Activated naive CD4-positive, alpha-beta T cell treated with anti-CD3 and anti-CD28 coated beads, Interleukin-2, amount 50 U/mL, for 16 hours (primary cell): Measurements from ENCODE around the gene SLC30A10.
"Not testable (repeated sequence)": the region's sequence is repeated elsewhere in the genome, so short reads cannot be mapped to it uniquely, and the experiment has no call there.

Source experiments
- DNase-seq: peaks from one replicate; pipeline ENCODE4 v3.0.0-alpha.2; 2020

Gene SLC30A10

GRCh38 chr1:219926363-219926998, 1.9 kb downstream of the SLC30A10 start:
- no peak for DNase-seq

DNA sequence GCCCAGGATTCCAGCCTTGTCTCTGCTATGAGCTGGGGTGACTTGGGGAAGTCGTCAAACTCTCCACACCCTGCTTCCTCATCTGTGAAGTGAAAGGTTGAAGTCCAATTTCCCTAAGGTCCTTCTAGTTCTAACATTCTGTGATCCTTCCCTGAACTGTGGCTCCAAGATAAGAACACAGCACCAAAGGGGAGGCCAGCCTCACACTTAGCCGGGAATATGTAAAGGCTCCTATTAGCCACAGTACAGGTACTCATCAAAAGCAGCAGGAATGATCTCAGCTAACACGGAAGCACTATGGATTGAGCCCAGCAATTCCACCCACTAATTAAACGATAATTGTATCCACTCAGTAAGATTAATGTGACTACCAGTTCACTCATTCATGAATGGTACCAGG, 4.0 kb downstream of the SLC30A10 start:
- no peak for DNase-seq

GRCh38 chr1:219917851-219918466, 10.4 kb downstream of the SLC30A10 start:
- DNase-seq: no peak

DNA sequence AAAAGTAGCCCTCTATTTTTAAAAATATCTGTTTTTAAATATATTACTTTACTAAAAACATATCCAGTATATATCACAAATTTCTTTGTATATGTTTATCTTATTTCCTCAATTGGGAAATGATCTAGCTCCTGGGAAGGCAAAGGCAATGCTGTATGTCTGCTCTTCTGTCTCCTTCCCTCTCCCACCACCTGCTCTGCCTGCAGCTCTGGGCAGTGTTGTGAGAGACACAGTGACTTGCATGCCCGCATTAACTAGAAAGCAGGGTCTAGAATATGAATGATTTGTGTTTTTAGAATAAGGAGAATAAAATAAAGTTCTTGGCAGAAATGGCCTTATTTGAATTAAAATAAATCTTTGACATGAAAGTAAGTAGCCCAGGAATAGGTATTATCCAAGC, 11.1 kb downstream of the SLC30A10 start:
- no peak for DNase-seq

DNA sequence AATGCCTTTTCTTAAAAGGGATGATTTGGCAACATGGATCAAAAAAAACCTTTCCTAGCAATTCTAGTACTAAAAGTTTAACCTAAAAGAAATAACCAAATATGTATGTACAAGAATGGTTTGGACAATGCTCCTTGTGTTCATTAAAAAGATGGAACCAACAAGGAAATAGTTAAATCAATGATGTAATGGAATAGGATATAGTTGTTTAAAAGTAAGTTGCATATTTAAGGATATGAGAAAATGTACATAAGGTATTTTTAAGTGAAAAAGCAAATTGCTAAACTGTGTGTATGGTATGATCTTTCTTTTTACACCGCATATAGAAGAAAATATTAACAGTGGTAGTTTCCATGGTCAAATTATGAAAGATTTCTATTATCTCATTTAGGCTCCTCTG, 12.1 kb downstream of the SLC30A10 start:
- DNase-seq: no peak

GRCh38 chr1:219913005-219913770, 15.2 kb downstream of the SLC30A10 start:
- DNase-seq: no peak

GRCh38 chr1:219910716-219911115, 17.6 kb downstream of the SLC30A10 start:
- DNase-seq: no peak

DNA sequence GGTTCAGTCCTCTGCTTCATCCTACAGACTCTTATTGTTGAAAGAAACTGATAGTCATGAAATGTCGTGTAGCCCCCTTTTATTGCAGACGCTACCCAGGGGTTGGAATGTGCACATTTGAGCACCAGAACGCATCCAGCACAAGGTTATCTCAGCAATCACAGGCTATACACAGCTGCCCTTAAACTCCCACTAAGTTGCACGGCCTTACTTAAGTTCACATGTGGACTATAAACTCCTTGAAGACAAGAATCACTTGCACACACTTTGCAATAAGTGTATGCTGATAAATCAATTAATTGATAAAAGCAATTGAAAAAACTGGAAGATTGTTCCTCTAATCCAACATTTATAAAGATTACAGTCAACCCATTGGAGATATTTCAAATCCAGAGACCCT, 18.9 kb downstream of the SLC30A10 start:
- DNase-seq: no peak

GRCh38 chr1:219908170-219908569, 20.2 kb downstream of the SLC30A10 start:
- no peak for DNase-seq

- DNase-seq: no peak
Measured at GRCh38 chr1:219907772-219908070, 20.6 kb downstream of the SLC30A10 start.

- no peak for DNase-seq
Measured at GRCh38 chr1:219906924-219907771, 21.2 kb downstream of the SLC30A10 start.

GRCh38 chr1:219906565-219906923, 21.8 kb downstream of the SLC30A10 start:
- DNase-seq: not testable (repeated sequence)

GRCh38 chr1:219905524-219905923, 22.8 kb downstream of the SLC30A10 start:
- DNase-seq: no peak

DNA sequence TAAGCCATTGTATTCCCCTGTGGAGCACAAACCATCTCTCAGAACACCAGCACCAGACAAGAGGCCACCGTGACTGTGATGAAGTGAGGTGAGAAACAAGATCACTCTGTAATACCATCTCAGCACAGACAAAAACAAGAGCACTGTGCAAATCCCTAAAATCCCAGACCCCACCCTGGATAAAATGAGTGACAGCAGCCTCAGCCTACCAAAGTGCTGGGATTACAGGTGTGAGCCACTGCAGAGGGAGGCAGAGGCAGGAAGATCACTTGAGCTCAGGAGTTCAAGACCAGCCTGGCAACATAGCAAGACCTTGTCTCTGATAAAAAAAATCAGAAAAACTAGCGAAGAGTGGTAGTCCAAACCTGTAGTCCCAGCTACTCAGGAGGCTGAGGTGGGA, 23.4 kb downstream of the SLC30A10 start:
- no peak for DNase-seq

DNA sequence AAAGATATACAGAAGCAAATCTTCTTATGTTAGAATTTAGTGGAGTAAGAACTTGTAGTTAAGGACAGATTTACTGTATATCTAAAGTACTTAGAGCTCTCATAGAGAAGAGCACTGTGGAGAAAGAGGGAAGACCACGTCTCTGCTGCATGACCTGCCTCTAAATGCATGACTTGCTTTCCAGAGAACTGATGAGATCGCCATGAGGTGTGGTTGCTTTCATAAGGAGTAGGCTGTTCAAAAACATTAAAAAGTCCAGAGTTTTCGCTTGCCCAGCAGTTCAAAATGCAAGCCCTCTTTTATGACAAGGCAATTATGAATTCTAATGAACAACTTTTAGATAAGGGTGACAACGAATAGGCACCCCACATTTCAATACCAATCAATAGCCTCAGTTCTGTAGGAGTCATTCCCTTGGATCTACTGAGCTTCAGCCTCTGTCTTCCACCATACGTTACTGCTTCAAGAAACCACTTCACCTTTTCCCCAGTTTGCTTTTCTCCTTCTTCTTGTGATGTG, 24.9 kb downstream of the SLC30A10 start:
- no peak for DNase-seq

GRCh38 chr1:219902951-219903350, 25.4 kb downstream of the SLC30A10 start:
- DNase-seq: no peak

GRCh38 chr1:219900882-219901281, 27.5 kb downstream of the SLC30A10 start:
- no peak for DNase-seq

GRCh38 chr1:219900201-219900600, 28.2 kb downstream of the SLC30A10 start:
- no peak for DNase-seq

GRCh38 chr1:219898375-219898774, 30.0 kb downstream of the SLC30A10 start:
- DNase-seq: no peak

DNA sequence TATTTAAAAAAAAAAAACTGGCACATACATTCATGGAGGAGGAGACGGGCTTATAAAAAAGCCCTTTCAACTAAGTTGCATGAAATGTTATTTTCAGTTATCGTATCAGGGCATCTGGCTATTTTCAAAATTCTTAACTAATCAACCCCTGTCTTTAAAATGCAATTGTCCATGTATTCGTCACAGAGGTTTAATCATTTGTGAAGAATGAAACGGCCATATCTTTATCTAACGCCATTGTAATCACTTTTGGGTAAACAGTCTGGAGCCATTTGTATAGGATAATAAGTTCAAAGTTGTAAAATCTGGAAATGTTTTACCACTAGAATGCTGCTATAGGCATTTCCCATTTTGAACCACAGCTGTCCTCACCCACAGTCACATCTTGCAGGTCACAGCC, 30.4 kb downstream of the SLC30A10 start:
- no peak for DNase-seq

GRCh38 chr1:219892271-219892670, 36.1 kb downstream of the SLC30A10 start:
- DNase-seq: not testable (repeated sequence)

DNA sequence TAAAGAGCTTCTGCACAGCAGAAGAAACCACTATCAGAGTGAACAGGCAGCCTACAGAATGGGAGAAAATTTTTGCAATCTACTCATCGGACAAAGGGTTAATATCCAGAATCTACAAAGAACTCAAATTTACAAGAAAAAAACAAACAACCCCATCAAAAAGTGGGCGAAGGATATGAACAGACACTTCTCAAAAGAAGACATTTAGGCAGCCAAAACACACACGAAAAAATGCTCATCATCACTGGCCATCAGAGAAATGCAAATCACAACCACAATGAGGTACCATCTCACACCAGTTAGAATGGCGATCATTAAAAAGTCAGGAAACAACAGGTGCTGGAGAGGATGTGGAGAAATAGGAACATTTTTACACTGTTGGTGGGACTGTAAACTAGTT, 36.5 kb downstream of the SLC30A10 start:
- DNase-seq: not testable (repeated sequence)

GRCh38 chr1:219888667-219889066, 39.7 kb downstream of the SLC30A10 start:
- not testable (repeated sequence) for DNase-seq
